ENCODE measurements around the gene ROPN1B. TPM values are rescaled to one million over a fixed set of nuclear protein-coding genes. Genes with fewer than 3 reads are reported as not detected.
"Not testable (repeated sequence)": the region's sequence is repeated elsewhere in the genome, so short reads cannot be mapped to it uniquely, and the experiment has no call there.

ROPN1B gene
- total and polyA plus RNA-seq, 2 of the 8 experiments (the other 6 are each of a cell fraction or from before 2014, with no cell fraction given) = 0.30 TPM; not detected in 1

- H4K20me1 ChIP-seq (replicated peaks in 1 of 2; ENCODE audit: control insufficient read depth in 1 of 2, insufficient read depth in 2 of 2, low read length in 2 of 2); H2AK5ac ChIP-seq (ENCODE audit: low read depth, low read length); H3K27ac ChIP-seq (ENCODE audit: low read depth, low read length); H3K4me3 ChIP-seq (ENCODE audit: extremely low read depth in 1 of 4, insufficient read depth in 2 of 4, low read depth in 3 of 4, low read length in 4 of 4); H3K27me3 ChIP-seq (replicated peaks in 1 of 4; ENCODE audit: control insufficient read depth in 3 of 4, extremely low read depth in 1 of 4, insufficient read depth in 3 of 4, low read length in 3 of 4); H4K91ac ChIP-seq (replicated peaks; ENCODE audit: insufficient read length, low read length); H3K79me1 ChIP-seq (ENCODE audit: low read depth, low read length); H3K56ac ChIP-seq (replicated peaks; ENCODE audit: insufficient read length, low read depth, low read length); DNase-seq (ENCODE audit: low read depth in 1 of 2, low spot score in 2 of 2); H3K36me3 ChIP-seq (ENCODE audit: control insufficient read depth in 2 of 4, insufficient read depth in 4 of 4, low read length in 3 of 4); H2AFZ ChIP-seq (ENCODE audit: low read length); POLR2A ChIA-PET (ENCODE audit: partially characterized antibody); H2BK120ac ChIP-seq (replicated peaks; ENCODE audit: low read depth, low read length); H3K14ac ChIP-seq (ENCODE audit: insufficient read length); H4K5ac ChIP-seq (ENCODE audit: insufficient read length, low read depth, low read length); H2BK12ac ChIP-seq (ENCODE audit: low read depth, low read length); H4K8ac ChIP-seq (ENCODE audit: extremely low read depth, insufficient read depth, low read length); H3K79me2 ChIP-seq (ENCODE audit: control insufficient read depth in 1 of 2, insufficient read depth in 2 of 2, low read length in 2 of 2); H2BK20ac ChIP-seq (ENCODE audit: low read length); H3K18ac ChIP-seq (ENCODE audit: extremely low read depth, low read length); H3K23ac ChIP-seq (ENCODE audit: insufficient read length); H3K4me1 ChIP-seq (replicated peaks in 1 of 4; ENCODE audit: control insufficient read depth in 3 of 4, insufficient read depth in 4 of 4, low read length in 3 of 4); H3K4me2 ChIP-seq (ENCODE audit: insufficient read depth in 1 of 2, low read depth in 2 of 2, low read length in 2 of 2); H2BK5ac ChIP-seq (ENCODE audit: low read depth, low read length); H2BK15ac ChIP-seq (ENCODE audit: low read length); H3K4ac ChIP-seq (replicated peaks; ENCODE audit: insufficient read length, low read depth, low read length); H3K23me2 ChIP-seq (ENCODE audit: low read depth, low read length); FAIRE-seq; H3K9me3 ChIP-seq (ENCODE audit: insufficient read depth in 2 of 2, low read depth in 1 of 2, low read length in 1 of 2); H3K9ac ChIP-seq (replicated peaks in 1 of 4; ENCODE audit: extremely low read depth in 1 of 4, low read depth in 3 of 4, low read length in 3 of 4): not testable (repeated sequence)
- CTCF ChIA-PET (ENCODE audit: partially characterized antibody) = interaction anchor here (0.6 to 1.4 kb wide), 8 partner anchors 15 to 1465 kb away, joined by 3 to 4 read pairs (median 3); no protein-coding TSS in a partner anchor
- 71% methylated on average over 3 of the region's 13 CpGs; no CpG with 5 or more reads in 1 of the 2 experiments for WGBS, 2 experiments (ENCODE audit: extremely low coverage in 1 of 2, insufficient coverage in 1 of 2, insufficient read length in 1 of 2, insufficient replicate concordance in 2 of 2, low coverage in 1 of 2, low lambda C conversion rate in 2 of 2, missing lambda C conversion rate in 1 of 2)
Measured at GRCh38 chr3:125936891-125937290, 32.1 kb upstream of the ROPN1B start.

- FAIRE-seq; H3K4me1 ChIP-seq (replicated peaks in 1 of 4; ENCODE audit: control insufficient read depth in 3 of 4, insufficient read depth in 4 of 4, low read length in 3 of 4); H4K5ac ChIP-seq (ENCODE audit: insufficient read length, low read depth, low read length); H3K79me1 ChIP-seq (ENCODE audit: low read depth, low read length); H4K8ac ChIP-seq (ENCODE audit: extremely low read depth, insufficient read depth, low read length); H3K36me3 ChIP-seq (ENCODE audit: control insufficient read depth in 2 of 4, insufficient read depth in 4 of 4, low read length in 3 of 4); H3K9ac ChIP-seq (replicated peaks in 1 of 4; ENCODE audit: extremely low read depth in 1 of 4, low read depth in 3 of 4, low read length in 3 of 4); H3K14ac ChIP-seq (ENCODE audit: insufficient read length); H2BK120ac ChIP-seq (replicated peaks; ENCODE audit: low read depth, low read length); H2BK5ac ChIP-seq (ENCODE audit: low read depth, low read length); CTCF ChIA-PET (ENCODE audit: partially characterized antibody); H4K20me1 ChIP-seq (replicated peaks in 1 of 2; ENCODE audit: control insufficient read depth in 1 of 2, insufficient read depth in 2 of 2, low read length in 2 of 2); H3K4me2 ChIP-seq (ENCODE audit: insufficient read depth in 1 of 2, low read depth in 2 of 2, low read length in 2 of 2); H3K4ac ChIP-seq (replicated peaks; ENCODE audit: insufficient read length, low read depth, low read length); H3K18ac ChIP-seq (ENCODE audit: extremely low read depth, low read length); H2BK12ac ChIP-seq (ENCODE audit: low read depth, low read length); H2AK5ac ChIP-seq (ENCODE audit: low read depth, low read length); H3K23ac ChIP-seq (ENCODE audit: insufficient read length); POLR2A ChIA-PET (ENCODE audit: partially characterized antibody); H3K79me2 ChIP-seq (ENCODE audit: control insufficient read depth in 1 of 2, insufficient read depth in 2 of 2, low read length in 2 of 2); H2BK20ac ChIP-seq (ENCODE audit: low read length); H4K91ac ChIP-seq (replicated peaks; ENCODE audit: insufficient read length, low read length); H3K56ac ChIP-seq (replicated peaks; ENCODE audit: insufficient read length, low read depth, low read length); H3K27me3 ChIP-seq (replicated peaks in 1 of 4; ENCODE audit: control insufficient read depth in 3 of 4, extremely low read depth in 1 of 4, insufficient read depth in 3 of 4, low read length in 3 of 4); H3K27ac ChIP-seq (ENCODE audit: low read depth, low read length); H3K4me3 ChIP-seq (ENCODE audit: extremely low read depth in 1 of 4, insufficient read depth in 2 of 4, low read depth in 3 of 4, low read length in 4 of 4); H2AFZ ChIP-seq (ENCODE audit: low read length); H3K23me2 ChIP-seq (ENCODE audit: low read depth, low read length); DNase-seq (ENCODE audit: low read depth in 1 of 2, low spot score in 2 of 2); H3K9me3 ChIP-seq (ENCODE audit: insufficient read depth in 2 of 2, low read depth in 1 of 2, low read length in 1 of 2); H2BK15ac ChIP-seq (ENCODE audit: low read length): not testable (repeated sequence)
- 84% methylated on average over 2 of the region's 2 CpGs; no CpG with 5 or more reads in 1 of the 2 experiments for WGBS, 2 experiments (ENCODE audit: extremely low coverage in 1 of 2, insufficient coverage in 1 of 2, insufficient read length in 1 of 2, insufficient replicate concordance in 2 of 2, low coverage in 1 of 2, low lambda C conversion rate in 2 of 2, missing lambda C conversion rate in 1 of 2)
Measured at GRCh38 chr3:125947806-125948205, 21.2 kb upstream of the ROPN1B start.
